Fibroblast of pulmonary artery (primary cell): ENCODE results near the gene POLR3G.

Experiments used
- DNase-seq: peaks from one replicate; pipeline ENCODE4 v3.0.0-alpha.2; 2010; ENCODE audit warnings: low read depth
- H3K4me3 ChIP-seq: replicated peaks from 2 replicates; pipeline ENCODE4 v1.5.1; 2011; ENCODE audit warnings: low read depth, mild to moderate bottlenecking, control low read depth, low read length, moderate library complexity
- CTCF ChIP-seq: IDR thresholded peaks from 2 replicates; pipeline ENCODE4 v1.5.1; 2011; ENCODE audit warnings: mild to moderate bottlenecking, control low read depth, low read length, inconsistent platforms; ENCODE audit errors: missing control alignments

Gene POLR3G

GRCh38 chr5:90518661-90519060 is 44.0 kb downstream of the POLR3G start:
- H3K4me3 ChIP-seq = no peak overlapping the region
- TF ChIP-seq CTCF = no peak
- DNase-seq = peak; percentile 18

DNA sequence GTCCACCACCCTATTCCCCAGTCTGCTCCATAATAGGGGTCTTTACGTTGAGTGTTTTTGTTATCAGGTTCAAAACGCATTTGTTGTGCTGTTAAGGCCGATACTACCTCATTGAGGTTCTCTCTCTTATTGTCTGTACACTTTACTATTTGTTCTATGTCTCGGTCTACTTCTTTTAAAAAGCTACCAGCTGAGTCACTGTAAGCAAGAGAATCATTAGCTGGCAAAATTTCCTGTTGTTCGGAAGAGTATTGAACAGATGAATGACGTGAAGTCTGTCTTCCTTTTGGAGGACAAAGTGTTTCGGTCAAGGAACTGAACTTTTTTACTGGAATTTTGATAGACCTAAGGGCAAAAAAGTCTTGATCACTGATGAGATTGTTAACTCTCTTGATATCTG is 44.4 kb downstream of the POLR3G start:
- no peak for DNase-seq
- TF ChIP-seq CTCF = no peak
- no peak overlapping the region for H3K4me3 ChIP-seq

DNA sequence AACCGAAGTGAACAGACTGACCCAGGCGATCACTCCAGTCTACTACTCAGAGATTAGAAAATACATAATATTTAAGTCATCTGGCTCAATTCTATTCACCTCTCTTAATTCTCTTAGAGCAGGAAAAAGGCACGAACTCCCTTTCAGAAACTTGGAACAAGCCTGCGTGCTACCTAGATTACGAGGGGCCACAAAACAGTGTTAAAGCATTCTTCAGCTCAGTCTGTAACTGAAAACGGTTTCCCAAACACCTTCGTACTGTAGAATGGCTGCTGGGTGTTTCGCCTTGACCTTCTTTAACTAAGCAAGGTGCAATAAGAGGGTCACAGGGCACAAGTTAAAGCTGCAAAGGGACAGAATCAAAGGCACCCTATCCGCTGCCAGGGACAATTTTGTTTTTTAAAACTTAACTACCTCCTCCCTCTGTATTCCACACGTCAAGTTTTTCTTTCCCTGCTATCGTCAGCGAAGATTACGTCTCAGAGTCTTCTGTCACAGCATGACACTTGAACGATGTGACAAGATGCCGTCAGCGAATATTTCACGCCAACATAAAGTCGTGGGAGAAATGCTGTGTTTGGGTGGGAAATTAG is 54.0 kb downstream of the POLR3G start:
- TF ChIP-seq CTCF = no peak
- peak overlapping the region; percentile 88 for H3K4me3 ChIP-seq
- DNase-seq = peak; percentile 26

GRCh38 chr5:90529194-90529938 is 54.7 kb downstream of the POLR3G start, which contains the start of gene LYSMD3:
Gene LYSMD3, minus strand, starts transcription at chr5:90529584. Its CDS starts 4,295 bp downstream, at chr5:90525289.
- H3K4me3 ChIP-seq = peak within 1 kb of the TSS; percentile 88
- DNase-seq = peak; percentile 98
- TF ChIP-seq CTCF = no peak

- H3K4me3 ChIP-seq = peak overlapping the region; percentile 88
- TF ChIP-seq CTCF = peak; percentile 74
- DNase-seq = peak; percentile 82
Measured at GRCh38 chr5:90529939-90530677, 55.4 kb downstream of the POLR3G start.

DNA sequence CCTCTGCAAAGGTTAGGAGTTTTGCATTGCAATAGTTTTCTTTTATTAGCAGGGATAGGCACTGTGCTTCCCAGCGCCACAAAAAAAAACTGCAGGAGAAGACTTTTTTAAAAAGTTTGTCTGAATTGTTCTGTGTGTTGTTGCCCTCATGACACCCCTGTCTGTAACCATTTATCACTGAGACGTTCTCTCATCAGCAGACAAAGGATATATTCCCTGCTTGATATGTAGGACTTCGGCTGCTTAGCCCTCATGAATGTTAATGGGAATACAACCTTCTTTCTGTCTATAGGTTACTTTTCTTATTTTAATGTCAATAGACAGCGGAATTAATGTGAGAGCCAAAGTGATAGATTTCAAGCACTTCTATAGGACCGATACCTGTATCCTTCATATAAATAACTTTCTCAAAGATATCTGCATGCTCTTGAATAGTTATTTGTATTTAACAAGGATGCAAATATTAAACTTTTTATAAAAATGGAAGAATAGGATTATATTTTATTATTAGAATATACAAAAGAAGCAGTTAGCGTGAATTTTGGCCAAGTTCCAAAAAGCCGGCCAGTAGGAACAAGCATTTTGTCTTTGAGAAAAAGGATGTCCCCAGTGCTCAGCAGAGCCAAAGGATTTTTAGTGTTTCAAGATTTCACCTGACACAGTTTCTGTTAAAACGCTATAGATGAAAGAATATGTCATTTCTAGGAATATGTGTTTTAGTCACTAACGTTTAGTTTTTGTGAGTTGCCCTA is 56.2 kb downstream of the POLR3G start:
- TF ChIP-seq CTCF = no peak
- no peak overlapping the region for H3K4me3 ChIP-seq
- no peak for DNase-seq
